Activated CD4-positive, alpha-beta T cell treated with anti-CD3 and anti-CD28 coated beads, Interleukin-2, amount 50 U/mL, for 4 hours (primary cell): Measurements from ENCODE around the gene CDHR3.
"Not testable (repeated sequence)": the region's sequence is repeated elsewhere in the genome, so short reads cannot be mapped to it uniquely, and the experiment has no call there.

Source experiments
- DNase-seq, 2 experiments: peaks; one replicate each; pipeline ENCODE4 v3.0.0-alpha.2; 2020

The CDHR3 gene

DNA sequence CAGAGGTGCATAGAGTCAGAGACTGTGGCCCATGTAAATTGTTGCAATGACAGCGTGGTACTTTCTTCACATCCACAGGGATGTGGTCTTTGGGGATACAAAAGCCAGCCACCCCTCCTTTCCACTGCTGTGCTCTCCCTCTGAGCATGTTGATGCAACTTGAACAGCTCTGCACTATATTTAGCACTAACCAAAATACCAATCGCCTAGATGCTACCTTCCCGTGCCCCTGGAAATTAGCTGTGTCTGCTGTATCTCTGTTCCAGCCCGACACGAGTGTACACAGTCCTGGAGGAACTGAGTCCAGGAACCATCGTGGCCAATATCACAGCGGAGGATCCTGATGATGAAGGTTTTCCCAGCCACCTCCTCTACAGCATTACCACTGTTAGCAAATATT lies 38.1 kb downstream of the CDHR3 start:
- DNase-seq = no peak

GRCh38 chr7:106001886-106002285 lies 38.8 kb downstream of the CDHR3 start:
- DNase-seq = no peak

DNA sequence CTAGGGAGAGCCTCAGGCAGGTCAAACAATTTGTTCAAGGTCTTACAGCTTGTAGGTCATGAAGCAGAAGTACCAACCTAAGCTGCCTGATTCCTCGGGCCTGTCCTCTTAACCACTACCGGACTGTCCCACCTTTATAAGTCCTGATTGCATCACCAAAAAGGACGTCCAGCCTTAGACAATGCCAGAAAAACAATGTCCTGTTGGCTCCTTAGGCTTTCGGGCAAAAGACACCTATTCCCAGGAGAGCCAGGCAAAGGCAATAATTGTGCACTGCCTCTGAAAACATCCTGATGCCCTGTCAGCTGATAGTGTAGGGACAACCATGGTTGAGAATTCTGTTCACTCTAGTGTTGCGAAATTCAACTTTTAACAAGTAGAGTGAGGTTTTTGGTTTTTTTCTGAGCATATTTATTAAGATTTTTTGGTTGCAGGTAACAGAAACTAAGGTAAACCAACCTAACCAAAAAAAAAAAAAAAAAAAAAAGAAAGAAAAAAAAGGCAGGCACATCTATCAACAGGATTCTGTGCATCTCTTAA lies 40.5 kb downstream of the CDHR3 start:
- DNase-seq = no peak

DNA sequence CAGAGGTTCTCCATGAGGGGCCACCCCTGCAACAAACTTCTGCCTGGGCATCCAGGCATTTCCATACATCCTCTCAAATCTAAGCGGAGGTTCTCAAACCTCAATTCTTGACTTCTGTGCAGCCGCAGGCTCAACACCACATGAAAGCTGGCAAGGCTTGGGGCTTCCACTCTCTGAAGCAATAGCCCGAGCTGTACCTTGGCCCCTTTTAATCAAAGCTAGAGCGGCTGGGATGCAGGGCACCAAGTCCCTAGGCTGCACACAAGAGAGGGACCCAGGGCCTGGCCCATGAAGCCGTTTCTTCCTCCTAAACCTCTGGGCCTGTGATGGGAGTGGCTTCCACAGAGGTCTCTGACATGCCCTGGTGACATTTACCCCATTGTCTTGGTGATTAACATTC lies 43.8 kb downstream of the CDHR3 start:
- DNase-seq = no peak

- DNase-seq = not testable (repeated sequence)
Observed at GRCh38 chr7:106007796-106008195, 44.7 kb downstream of the CDHR3 start.

DNA sequence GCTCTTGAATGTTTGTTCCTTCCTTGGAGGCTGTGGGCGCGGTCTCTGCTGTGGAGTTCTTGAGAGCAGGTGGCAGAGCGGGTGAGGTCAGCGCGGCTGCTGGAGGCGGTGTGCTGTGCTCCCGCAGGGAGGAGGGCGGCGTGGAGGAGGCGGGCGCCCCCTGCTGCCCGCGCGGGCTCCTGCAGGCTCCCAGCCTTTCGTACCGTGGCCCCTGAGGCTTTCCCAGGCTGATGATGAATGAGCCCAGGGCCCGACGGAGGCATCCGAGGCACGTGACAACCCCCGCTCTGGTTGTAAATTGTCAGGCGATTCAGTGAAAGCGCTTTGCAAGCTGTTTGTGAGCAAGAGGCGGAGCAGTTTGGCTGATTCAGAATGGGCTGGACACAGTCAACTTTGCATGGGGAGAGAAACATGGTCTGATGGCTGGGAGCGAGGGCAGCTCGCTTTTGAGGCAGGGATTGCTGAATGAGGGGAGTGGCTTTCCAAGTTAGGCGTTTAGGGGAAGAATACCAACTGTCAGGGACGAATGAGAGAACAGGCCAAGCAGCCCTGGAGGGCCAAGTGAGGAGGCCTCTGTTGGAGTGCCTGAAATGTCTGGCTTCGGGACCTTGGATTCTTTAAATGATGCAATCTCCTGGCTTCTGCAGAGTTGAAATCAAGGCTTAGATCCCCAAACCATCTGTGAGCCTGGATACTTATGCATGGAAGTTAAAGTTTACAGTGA lies 46.6 kb downstream of the CDHR3 start:
- peak; percentile 77 for DNase-seq

GRCh38 chr7:106010331-106010730 lies 47.3 kb downstream of the CDHR3 start:
- DNase-seq = no peak

GRCh38 chr7:106010866-106011265 lies 47.8 kb downstream of the CDHR3 start:
- DNase-seq = no peak

DNA sequence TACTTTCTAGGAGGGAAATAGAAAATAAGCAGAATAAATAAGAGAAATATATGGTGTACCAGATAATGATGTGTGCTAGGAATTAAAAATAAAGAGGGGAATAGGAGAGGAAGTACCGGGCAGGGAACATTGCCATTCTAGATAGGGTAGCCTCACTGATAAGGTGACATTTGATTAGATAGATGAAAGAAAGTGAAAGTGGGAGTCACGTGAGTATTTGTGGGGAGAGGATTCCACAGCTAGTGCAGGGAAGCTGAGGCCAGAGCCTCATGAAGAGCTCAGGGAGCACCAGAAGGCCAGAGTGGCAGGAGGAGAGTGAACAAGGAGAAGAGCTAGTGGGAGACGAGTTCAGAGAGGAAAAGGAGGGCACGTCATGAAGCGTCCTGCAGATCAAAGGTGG lies 49.1 kb downstream of the CDHR3 start:
- no peak for DNase-seq

DNA sequence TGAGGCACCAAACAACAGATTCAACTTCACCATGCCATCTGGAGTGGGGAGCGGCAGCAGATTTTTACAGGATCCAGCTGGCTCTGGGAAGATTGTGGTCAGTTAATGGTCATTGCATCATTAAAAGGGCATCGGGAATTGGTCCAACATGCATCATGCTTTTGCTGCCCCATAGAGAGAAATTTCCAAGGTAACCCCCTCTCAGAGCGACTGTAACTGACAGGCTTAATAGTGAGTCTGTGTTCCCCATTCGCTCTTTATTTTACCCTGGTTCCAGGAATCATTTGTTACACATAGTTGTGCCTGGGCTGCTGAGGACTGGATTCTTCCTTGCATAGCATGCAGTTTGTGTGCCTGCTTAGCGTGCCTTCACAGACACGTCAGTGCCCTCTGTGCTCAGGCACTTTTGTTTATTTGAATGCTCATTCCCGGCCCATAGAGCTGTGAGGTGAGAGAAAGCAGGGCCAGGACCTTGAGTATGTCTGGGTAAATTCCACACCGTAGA lies 49.9 kb downstream of the CDHR3 start:
- no peak for DNase-seq

- DNase-seq = no peak
Observed at GRCh38 chr7:106015381-106016218, 52.5 kb downstream of the CDHR3 start.

DNA sequence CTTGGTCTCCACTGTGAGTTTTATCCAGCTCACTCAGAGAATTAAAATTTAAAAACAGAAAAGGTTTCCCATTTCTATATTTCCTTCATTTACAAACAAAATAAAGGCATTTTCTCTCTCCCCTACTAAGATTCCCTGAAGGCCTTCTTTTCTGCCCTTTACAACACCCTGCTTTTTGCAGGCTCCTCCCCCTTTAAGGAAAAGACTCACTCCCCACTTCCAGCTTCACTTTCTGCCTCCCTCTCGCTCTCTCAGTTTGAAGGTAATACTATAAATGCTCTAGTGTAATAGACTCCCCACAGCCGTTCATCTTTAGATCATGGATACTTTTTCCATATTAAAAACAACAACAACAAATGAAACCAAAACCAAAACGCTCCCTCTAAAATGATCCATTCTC lies 53.3 kb downstream of the CDHR3 start:
- DNase-seq = no peak

- DNase-seq = no peak
Observed at GRCh38 chr7:106017657-106018056, 54.6 kb downstream of the CDHR3 start.

- DNase-seq = no peak
Observed at GRCh38 chr7:106018566-106019469, 55.8 kb downstream of the CDHR3 start.

GRCh38 chr7:106019470-106019820 lies 56.4 kb downstream of the CDHR3 start:
- no peak for DNase-seq

DNA sequence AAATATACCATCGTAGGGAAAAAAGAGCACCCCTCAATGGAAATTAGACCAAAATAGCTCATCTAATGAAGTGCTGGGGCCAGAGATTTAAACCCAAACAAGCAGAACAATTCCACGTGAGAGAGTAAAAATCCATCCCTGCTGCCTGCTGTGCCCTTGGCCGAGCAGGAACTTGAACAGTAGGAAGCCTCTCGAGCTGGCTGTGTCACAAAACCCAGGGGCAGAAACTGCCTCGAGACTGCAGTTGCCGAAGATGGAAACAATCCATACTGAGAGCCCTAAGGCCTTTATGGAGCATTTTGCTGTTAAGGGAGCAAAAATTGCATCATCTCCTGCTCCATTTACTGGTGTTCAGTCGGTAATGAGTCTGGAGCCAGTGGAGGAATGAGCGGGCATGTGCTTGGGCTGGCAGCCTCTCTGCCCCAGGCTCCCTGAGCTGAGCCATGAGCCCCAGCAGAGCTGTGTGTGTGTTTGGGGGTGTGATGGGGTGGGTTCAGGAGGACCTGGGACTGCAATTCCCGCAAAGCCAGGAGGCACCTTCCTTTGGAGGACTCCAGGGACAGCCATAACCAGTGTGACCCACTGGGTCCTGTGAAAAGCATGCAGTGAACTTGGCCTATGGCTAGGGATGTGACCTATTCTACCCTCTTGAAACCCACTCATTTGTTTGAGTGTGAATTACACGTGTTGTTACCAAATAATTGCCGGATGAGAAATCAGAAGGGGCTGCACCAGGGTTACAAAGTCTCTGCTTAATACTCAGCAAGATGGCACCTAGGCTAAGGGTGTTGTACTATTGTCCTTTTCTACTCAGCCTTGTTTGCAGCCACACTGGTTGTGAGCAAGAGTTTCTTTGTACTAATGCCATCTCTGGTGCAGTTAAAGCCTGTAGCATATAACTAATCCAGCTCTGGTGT lies 58.3 kb downstream of the CDHR3 start:
- DNase-seq = no peak

GRCh38 chr7:106022193-106022821 lies 59.2 kb downstream of the CDHR3 start:
- DNase-seq = peak; percentile 45 to 47

DNA sequence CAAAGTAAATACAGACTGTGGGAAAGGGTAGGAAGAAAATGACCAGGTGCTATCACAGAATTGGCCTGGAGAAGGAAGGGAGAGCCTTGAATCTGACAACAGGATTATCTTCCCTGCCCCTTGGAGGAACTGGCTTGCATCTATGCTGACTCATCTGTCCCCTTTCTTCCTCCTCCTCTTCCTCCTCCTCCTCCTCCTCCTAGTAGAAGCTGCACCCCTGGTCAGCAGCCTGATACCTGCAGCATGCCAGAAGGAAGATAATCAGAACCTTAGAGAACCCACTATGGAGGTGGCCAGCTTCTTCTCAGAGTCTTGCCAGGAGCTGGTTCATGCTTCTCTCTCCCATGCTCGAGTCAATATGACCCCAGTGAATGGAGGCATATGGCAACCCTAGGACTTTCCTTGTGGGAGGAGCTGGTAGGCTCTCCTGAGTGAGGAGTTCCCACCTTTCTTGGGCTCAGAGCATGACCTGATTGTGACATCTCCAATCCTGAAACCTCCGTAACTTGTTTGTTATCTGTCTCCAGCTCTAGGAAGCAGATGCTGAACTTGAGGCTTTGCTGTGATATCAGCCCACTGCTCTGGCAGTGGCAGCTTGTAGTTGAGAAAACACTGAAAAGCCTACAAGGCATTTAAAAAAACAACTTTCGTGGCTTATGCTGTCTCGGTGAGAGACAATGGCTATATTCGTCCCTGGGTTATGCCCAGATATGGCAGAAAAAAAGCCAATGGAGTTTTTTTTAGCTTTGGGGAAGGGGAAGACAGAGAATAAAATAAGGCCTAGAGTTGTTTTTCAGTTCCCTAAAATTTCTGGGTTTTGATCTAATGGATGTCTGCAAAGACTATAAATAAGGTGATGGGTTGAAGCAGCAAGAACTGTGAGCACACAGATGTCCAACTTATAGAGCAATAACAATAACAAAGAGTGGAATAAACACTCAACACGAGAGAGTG lies 60.6 kb downstream of the CDHR3 start:
- DNase-seq = no peak

GRCh38 chr7:106026101-106026500 lies 63.0 kb downstream of the CDHR3 start:
- DNase-seq = no peak

DNA sequence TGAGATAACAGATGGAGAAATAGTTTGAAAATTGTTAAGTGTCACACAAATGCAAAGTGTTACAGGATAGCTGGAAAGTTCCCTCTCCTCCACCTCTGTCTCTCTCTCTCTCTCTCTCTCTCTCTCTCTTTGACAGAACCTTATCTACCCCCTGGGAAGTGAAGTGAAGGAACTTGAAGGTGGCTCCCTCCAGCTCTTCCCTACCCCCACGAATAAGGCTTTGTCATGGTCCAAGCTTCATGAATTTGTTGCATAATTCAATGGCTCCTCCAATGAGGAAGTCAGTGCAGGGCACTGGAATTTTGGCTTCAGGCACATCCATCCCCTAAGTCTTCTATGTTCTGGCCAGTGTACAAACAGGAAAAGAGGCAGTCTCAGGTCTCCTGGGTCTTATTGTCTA lies 66.4 kb downstream of the CDHR3 start:
- DNase-seq = no peak
